Cerebellar nuclear complex (tissue), 1 donor: ENCODE measurements around the gene CACNA2D4.

Source experiments
- DNase-seq, 2 experiments: peaks; one replicate each; lab custom pipeline; 2025; lab: John Stamatoyannopoulos, UW

The CACNA2D4 gene

GRCh38 chr12:1815814-1816729 is 102.4 kb downstream of the CACNA2D4 start:
- no peak for DNase-seq

DNA sequence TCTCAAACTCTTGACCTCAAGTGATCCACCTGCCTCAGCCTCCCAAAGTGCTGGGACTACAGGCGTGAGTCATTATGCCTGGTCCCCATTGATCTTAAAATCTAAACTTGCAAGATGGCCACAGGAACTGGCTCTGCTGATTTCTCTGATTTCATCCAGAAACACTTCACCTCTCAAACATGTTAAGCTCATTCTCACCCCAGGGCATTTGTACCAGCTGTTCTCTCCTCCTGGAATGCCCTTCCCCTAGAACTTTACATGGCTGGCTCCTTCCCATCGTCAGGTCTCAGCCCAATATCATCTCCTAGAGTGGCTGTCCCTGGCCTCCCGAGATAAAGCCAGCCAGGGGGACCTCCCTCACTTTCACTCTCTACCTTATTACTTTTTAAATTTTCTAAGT is 103.3 kb downstream of the CACNA2D4 start:
- DNase-seq: no peak

DNA sequence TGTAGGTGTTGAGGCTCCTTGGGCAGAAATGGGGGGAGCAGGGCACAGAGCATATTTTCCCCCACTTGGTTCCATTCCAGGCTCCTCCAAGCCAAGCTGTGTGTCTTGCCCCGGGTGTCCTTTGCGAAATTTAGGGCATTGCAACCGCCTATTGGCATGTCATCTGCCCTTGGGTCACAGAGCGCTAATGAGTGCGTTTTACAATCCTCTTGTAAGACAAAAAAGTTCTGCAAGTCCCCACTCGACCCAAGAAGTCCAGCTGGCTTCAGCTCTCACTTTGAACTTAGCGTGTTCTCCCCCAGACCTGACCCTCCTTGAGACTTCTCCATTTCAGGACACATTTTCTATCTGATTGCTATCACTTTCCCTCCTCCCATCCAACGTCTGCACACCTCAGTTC is 104.2 kb downstream of the CACNA2D4 start:
- DNase-seq: no peak

DNA sequence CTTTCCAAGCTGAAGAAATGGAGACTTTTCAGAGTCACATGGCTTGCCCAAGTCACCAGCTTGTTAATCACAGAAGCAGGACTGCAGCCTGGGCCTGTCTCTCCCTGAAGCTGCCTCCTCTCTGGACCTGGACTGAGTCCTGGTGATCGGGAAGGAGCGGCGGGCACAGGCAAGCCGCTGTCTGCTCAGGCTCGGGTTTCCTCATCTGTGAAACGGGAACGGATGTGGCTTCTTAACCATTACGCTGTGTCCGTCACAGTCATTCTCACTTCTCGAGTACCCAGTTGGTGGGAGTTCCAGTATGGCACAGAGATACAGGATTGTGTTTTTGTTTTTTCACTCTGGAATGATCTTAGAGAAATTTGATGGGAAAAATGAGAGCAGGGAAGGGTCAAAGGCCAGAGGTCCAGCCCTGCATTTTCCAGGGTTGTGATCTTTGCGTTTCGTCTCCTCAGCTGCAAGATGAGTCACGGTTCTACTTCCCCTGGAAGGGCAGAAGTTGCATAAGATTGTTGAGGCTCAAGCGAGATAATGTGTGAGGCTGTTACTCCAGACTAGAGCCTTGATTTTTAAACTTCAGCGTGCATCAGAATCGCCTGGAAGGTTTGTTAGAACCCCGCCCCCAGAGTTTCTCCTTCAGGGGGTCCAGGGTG is 105.7 kb downstream of the CACNA2D4 start:
- no peak for DNase-seq

GRCh38 chr12:1811948-1812291 is 106.5 kb downstream of the CACNA2D4 start:
- DNase-seq: no peak

- no peak for DNase-seq
Measured at GRCh38 chr12:1811281-1811947, 107.0 kb downstream of the CACNA2D4 start.

DNA sequence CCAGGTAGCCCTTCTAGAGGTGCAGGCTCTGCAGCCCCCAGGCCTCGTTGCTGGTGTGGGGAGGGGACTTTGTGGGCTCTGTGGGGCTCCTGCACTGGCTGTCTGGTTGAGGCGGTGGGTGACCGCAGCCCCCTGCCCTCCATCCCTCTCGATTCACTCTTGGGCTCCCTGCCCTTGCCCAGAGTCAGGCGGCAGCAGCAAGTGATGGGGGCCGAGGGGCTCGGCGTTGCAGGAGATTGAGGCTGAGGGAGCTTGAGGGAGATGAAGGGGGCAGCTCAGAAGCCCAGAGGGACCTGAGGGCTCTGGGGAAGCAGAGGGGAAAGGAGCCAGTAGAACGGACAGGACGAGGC is 107.5 kb downstream of the CACNA2D4 start:
- DNase-seq: no peak

DNA sequence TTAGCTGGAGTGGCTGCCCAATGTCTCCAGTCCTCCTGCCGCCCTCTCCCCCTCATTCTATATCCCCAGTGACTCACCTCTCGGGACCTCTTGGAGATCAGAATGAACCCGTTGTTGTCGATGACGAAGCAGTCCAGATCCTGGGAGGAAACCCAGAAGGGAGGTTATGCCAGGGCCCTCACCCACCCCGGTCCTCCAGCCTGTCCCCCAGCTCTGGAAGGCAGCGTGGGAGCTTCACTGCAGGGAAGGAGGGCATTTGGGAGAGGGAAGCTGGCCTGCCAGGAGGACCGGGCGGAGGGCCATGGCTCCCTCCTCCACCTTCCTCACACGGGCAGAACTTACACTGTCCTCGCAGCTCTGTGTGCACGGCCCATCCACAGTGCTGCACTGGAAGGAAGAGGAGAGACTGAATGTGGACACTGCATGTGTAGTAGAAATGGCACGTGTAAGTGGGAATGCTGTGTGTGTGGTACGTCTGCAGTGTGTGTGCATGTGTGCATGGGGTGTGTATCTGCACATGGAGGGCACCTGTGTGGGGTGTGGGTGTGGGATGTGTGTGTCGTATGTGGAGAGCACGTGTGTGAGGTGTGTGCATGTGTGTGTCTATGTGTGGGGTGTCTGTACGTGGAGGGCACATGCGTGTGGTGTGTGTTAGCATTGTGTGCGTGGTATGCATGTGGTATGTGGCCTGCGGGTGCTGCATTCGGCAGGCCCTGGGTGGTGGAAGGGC is 108.1 kb downstream of the CACNA2D4 start:
- DNase-seq: no peak

- DNase-seq: no peak
Measured at GRCh38 chr12:1809591-1810190, 108.8 kb downstream of the CACNA2D4 start.

DNA sequence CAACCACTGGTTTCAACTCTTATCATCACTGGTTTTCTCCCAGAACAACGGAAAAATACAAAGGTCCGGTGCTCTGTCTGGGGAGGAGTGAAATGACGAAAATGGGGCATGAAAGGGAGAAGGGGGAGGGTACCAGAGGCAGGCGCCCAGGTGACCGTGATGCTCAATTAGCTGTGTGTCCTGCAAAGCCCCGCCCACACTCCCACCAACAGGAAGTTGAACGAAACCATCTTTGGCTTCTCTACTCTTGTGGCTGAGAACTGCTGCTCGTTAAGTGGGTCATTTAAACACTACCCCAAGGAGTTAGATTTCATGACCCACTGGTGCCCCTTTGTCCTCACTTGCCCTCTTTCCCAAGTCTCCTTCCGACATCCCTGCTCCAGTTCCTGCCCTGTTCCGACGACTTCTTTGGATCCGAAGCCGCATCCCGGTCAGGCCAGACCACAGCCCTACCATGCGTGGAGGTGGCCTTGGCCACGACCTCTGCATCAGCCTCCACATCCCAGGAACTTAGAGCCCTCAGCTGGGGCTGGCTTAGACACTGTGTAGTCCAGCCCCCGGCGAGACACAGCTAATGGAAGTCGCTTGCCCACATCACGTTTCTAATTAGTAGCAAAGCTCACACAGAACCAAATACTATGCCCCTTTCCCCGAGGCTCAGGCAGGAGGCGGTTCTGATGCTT is 109.5 kb downstream of the CACNA2D4 start:
- DNase-seq: no peak

DNA sequence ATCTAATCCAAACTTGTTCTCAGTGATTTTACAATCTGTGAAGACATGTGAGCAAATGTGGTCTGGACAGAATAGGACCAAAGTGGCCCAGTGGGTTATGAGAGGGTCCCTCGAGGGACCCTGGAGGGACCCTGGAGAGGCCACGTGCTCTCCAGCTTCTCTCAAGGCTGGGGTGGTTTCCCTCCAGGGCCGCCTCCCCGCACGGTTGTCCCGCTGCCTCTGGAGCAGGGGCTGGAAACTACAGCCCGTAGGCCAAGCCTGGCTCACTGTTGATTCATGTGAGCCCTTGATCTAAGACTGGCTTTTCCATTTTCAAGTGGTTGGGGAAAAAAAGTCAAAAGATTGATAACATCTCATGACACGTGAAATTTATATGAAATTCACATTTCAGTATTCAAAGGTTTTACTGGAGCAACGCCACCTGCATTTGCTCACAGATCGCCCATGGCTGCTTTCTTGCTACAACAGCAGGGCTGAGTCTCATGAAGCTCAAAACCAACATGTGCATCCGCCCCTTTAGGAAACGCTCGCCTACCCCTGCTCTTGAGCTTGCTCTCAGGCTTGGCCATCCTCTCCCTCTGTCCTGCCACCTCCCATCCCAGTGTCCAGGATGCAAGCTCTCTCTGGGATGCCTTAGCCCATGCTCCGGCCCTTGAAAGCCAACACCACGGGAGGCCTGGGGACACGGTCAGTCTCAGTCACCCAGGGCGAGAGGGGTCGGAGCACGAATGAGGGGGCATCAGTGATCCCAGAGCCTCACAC is 110.2 kb downstream of the CACNA2D4 start:
- no peak for DNase-seq

GRCh38 chr12:1807087-1807860 is 111.2 kb downstream of the CACNA2D4 start:
- DNase-seq: no peak

DNA sequence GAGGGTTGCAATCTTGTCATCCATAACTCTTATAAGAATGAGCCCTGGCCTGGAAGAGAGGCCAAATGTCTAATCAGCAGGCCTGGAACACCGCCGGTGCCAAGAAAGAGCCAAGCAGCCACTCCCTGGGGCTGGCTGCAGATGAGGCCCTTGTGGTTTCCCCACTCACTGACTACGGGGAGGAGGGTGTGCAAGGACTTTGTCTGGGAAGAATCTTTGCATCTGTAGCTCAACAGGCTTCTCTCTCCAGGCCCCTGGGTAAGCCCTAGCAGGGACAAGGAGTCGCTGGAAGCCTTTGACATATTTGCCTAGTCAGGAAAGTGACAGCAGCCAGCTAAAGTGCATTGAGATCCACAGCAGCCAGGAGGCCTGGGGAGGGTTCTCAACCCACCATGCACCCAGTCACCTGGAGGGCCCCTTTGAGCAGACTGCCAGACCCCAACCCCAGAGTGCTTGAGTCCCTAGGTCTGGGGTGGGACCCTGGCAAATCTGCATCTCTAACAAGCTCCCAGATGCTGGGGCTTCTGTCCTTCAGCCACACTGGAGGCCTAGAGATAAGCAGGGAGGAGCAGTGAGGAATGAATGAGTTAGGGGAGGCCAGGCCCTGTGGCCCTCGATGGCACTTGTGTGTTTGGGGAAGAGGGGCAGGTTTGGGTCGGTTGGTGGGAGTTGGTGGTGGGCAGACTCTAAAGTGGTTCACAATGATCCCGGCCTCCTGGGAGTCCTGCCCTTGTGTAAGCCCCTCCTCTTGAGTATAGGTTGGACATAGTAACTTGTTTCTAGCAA is 112.0 kb downstream of the CACNA2D4 start:
- DNase-seq: no peak

DNA sequence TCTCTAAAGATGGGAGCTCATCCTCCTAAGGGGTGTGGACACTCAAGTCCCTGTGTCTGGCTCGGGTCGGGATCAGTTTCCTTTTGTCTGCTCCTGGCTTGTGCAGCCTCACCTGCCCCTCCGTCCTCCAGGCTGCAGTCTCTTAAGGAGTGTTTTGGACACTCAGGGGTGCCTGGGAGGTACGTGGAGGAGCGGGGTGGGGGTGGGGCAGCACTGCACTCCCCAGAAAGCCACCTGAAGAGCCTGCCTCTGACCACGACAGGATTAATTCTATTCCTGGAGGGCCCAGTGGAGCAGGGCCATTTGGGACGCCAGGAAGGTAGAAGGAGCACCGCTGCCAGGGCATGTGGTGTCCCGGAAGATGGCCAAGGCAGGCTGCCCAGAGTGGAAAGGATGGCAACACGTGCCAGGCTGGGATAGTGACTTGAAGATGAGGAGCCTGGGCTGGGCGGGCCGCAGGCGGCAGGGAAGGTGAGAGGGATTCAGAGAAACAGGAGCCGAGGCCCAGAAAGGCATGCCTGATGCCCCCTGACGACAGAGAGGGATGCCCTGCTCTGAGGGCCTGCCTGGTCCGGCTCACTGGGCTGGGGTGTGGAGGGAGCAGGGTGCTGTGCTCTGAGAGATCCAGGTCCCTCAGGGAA is 112.9 kb downstream of the CACNA2D4 start:
- DNase-seq: peak; percentile 27 to 65

DNA sequence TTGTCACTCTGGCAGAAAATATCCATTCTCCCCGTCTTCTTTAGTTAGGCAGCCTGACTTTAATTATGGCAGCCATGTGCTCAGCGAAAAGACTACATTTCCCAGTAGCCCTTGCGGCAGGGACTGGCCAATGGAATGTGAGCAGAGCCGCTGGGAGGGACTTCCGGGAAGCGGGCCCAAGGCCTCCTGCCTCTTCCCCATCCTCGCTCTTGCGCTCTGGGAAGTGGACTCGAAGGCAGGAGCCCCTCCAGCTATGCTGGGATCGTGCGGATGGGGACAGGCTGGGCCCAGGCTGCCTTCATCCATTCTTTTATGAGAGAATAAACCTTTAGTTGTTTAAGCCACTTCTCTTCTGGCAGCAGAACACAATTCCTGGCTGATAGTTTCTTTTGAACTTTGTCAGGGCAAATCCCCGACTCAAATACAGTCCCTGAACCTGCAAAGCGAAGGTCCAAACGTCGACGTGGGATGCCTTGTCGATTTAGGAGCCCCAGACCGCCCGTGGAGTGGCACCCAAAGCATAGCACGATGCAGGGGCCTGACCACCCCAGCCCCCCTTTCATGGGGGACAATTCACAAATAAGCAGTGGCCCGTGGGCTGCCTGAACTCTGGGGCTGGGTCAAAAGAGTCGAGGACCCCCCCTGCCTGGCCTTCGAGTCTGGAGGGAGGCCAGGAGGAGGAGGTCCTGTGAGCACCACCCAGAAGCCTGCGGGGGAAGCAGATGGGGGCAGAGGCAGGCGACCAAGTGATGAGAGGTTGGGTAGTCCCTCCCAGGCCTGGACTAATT is 113.7 kb downstream of the CACNA2D4 start:
- peak in 1 of 2 experiments; percentile 70 for DNase-seq

GRCh38 chr12:1803736-1804135 is 114.7 kb downstream of the CACNA2D4 start:
- DNase-seq: no peak

GRCh38 chr12:1801303-1801975 is 117.0 kb downstream of the CACNA2D4 start:
- DNase-seq: no peak
